HG03442 (cell line): ENCODE results near the gene MID2.
"Not testable (repeated sequence)": the region's sequence is repeated elsewhere in the genome, so short reads cannot be mapped to it uniquely, and the experiment has no call there.

ENCODE experiments used
- ATAC-seq: cut with Tn5 transposase; IDR thresholded peaks from one replicate; pipeline ENCODE4 v1.9.1; 2021; ENCODE audit warnings: mild to moderate bottlenecking, moderate library complexity; ENCODE audit not compliant: unreplicated experiment

MID2 gene

GRCh38 chrX:107836958-107837357, 11.3 kb downstream of the MID2 start:
- no peak for ATAC-seq

- ATAC-seq, result no peak
These were observed 15.3 kb downstream of the MID2 start for GRCh38 chrX:107840971-107841370.

GRCh38 chrX:107842715-107843400, 17.2 kb downstream of the MID2 start:
- ATAC-seq, result no peak

- no peak for ATAC-seq
These were observed 20.0 kb downstream of the MID2 start for GRCh38 chrX:107845625-107846024.

- no peak for ATAC-seq
These were observed 22.9 kb downstream of the MID2 start for GRCh38 chrX:107848591-107848990.

GRCh38 chrX:107849747-107850421, 24.2 kb downstream of the MID2 start:
- ATAC-seq, result no peak

GRCh38 chrX:107850422-107850765, 24.7 kb downstream of the MID2 start:
- no peak for ATAC-seq

GRCh38 chrX:107851215-107851614, 25.5 kb downstream of the MID2 start:
- no peak for ATAC-seq

- not testable (repeated sequence) for ATAC-seq
These were observed 26.0 kb downstream of the MID2 start for GRCh38 chrX:107851665-107852064.

GRCh38 chrX:107856289-107856688, 30.6 kb downstream of the MID2 start:
- ATAC-seq, result no peak

GRCh38 chrX:107857041-107857440, 31.4 kb downstream of the MID2 start:
- ATAC-seq, result not testable (repeated sequence)

GRCh38 chrX:107857837-107858236, 32.2 kb downstream of the MID2 start:
- ATAC-seq, result no peak

- no peak for ATAC-seq
These were observed 35.4 kb downstream of the MID2 start for GRCh38 chrX:107861056-107861455.

- no peak for ATAC-seq
These were observed 45.5 kb downstream of the MID2 start for GRCh38 chrX:107871136-107871535.

GRCh38 chrX:107878106-107878505, 52.4 kb downstream of the MID2 start:
- no peak for ATAC-seq

- no peak for ATAC-seq
These were observed 54.5 kb downstream of the MID2 start for GRCh38 chrX:107880054-107880610.

GRCh38 chrX:107894038-107894437, 68.4 kb downstream of the MID2 start:
- no peak for ATAC-seq

GRCh38 chrX:107902721-107903120, 77.1 kb downstream of the MID2 start:
- no peak for ATAC-seq

GRCh38 chrX:107905366-107905765, 79.7 kb downstream of the MID2 start:
- no peak for ATAC-seq

- ATAC-seq, result no peak
These were observed 98.6 kb downstream of the MID2 start for GRCh38 chrX:107924136-107924746.

GRCh38 chrX:107934262-107934661, 108.6 kb downstream of the MID2 start:
- ATAC-seq, result no peak

- no peak for ATAC-seq
These were observed 109.5 kb downstream of the MID2 start for GRCh38 chrX:107935200-107935599.
